GM23248 (cell line): Measurements from ENCODE around the gene MMP1.

Experiments
- EZH2 ChIP-seq: fragments of 200-600 bp; sonication (generic); IDR thresholded peaks from 2 replicates; pipeline ENCODE4 v1.6.1; 2018; ENCODE audit warnings: antibody characterized with exemption, mild to moderate bottlenecking; ENCODE audit not compliant: insufficient read depth, poor library complexity, severe bottlenecking
- EZH2phosphoT487 ChIP-seq: fragments of 200-600 bp; sonication (generic); IDR thresholded peaks from 2 replicates; pipeline ENCODE4 v1.6.1; 2018; ENCODE audit warnings: antibody characterized with exemption, moderate library complexity, mild to moderate bottlenecking, low read depth; ENCODE audit not compliant: insufficient read depth

DNA sequence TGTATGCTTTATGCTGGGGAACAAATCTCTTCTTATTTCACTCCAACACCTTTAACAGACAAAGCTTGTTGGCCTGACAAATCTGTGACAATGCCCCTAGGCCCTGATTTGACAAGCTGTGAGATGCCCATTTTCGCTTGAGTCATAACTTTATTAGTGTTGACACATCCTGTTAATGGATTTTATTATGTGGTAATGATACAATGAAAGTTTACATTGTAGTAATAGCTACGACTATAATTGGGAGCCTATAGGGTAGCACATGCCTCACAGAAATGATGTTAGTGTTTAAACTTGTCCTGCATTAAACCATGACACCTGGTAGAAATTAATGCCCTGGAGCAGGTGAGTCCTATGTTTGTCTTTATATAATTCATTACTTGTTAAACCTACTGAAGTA lies 14.2 kb downstream of the MMP1 start:
- TF ChIP-seq EZH2 (no peak), EZH2phosphoT487 (no peak)
